Activated CD8-positive, alpha-beta T cell treated with anti-CD3 and anti-CD28 coated beads for 36 hours (primary cell): ENCODE results near the gene PITPNC1. TPM values are rescaled to one million over a fixed set of nuclear protein-coding genes. Genes with fewer than 3 reads are reported as not detected.

Experiments used
- ATAC-seq: fragments of 200-7000 bp; cut with Tn5 transposase; one replicate; pipeline ENCODE4 v1.10.0; 2021; ENCODE audit warnings: mild to moderate bottlenecking, moderate library complexity
- CTCF ChIA-PET: fragments of 350-600 bp; sonication (Branson Sonifier 250); formaldehyde crosslinking; loops from one replicate; lab custom pipeline; 2021; ENCODE audit warnings: antibody characterized with exemption; lab: Charles Lee
- POLR2A ChIA-PET: fragments of 350-600 bp; sonication (Branson Sonifier 250); formaldehyde crosslinking; loops from one replicate; lab custom pipeline; 2021; ENCODE audit warnings: antibody characterized with exemption; lab: Charles Lee
- DNase-seq: peaks from one replicate; pipeline ENCODE4 v3.0.0-alpha.2; 2020
- H3K27ac Mint-ChIP-seq: one replicate; pipeline ENCODE4 v1.8.0; 2021; ENCODE audit warnings: mild to moderate bottlenecking, mixed read lengths
- H3K27me3 Mint-ChIP-seq: one replicate; pipeline ENCODE4 v1.8.0; 2021; ENCODE audit warnings: mixed read lengths
- H3K36me3 Mint-ChIP-seq: one replicate; pipeline ENCODE4 v1.8.0; 2021; ENCODE audit warnings: low read depth, mixed read lengths
- H3K4me1 Mint-ChIP-seq: one replicate; pipeline ENCODE4 v1.8.0; 2021; ENCODE audit warnings: low read depth, mixed read lengths
- H3K4me3 Mint-ChIP-seq: one replicate; pipeline ENCODE4 v1.8.0; 2021; ENCODE audit warnings: mild to moderate bottlenecking, moderate library complexity, mixed read lengths
- H3K9me3 Mint-ChIP-seq: one replicate; pipeline ENCODE4 v1.8.0; 2021; ENCODE audit warnings: mixed read lengths
- intact Hi-C: fragments of 100-400 bp; cut with micrococcal nuclease; formaldehyde crosslinking; loops from one replicate; pipeline ENCODE4 v1.10.0; 2022
- total RNA-seq, 2 experiments: library from RNA; stranded (reverse); gene quantifications; one replicate each; pipeline ENCODE4 v1.2.3, GENCODE V29; 2021
- TF ChIP-seq, protein P1 (sequence below): fragments of 200-600 bp; IDR thresholded peaks from one replicate; pipeline ENCODE4 v1.8.0; 2022; ENCODE audit warnings: antibody characterized with exemption, mild to moderate bottlenecking

PITPNC1 gene
- total RNA-seq, 2 experiments from 2014 or later = 51.8 to 56.3 TPM

DNA sequence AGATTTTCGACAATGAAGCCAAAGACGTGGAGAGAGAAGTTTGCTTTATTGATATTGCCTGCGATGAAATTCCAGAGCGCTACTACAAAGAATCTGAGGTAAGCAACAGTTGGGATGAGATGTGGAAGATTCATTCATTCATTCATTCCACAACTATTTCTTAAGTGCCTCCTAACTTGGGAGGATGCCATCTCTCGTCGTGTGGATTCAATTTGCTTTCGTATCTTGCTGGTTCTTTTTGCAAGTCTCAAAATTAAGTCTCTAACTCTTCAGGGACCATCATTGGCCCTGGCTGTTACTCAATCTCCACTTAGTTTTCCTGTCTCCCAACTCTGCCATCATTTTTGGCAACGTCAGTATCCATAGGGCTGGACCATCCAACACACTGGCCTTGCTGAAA lies 255.1 kb downstream of the PITPNC1 start:
- Mint-ChIP-seq H3K27ac (no peak overlapping the region), H3K27me3 (no peaks in the 10 kb centered on the region), H3K4me3 (no peak overlapping the region), H3K4me1 (no peaks in the 10 kb centered on the region), H3K36me3 (peaks cover 17% of the 10 kb centered on the region), H3K9me3 (no peaks in the 10 kb centered on the region)
- DNase-seq (no peak), ATAC-seq (no peak)
- intact Hi-C loops = no loop called here
- CTCF ChIA-PET = no interaction called here
- POLR2A ChIA-PET = no interaction called here
- TF ChIP-seq, protein P1, sequence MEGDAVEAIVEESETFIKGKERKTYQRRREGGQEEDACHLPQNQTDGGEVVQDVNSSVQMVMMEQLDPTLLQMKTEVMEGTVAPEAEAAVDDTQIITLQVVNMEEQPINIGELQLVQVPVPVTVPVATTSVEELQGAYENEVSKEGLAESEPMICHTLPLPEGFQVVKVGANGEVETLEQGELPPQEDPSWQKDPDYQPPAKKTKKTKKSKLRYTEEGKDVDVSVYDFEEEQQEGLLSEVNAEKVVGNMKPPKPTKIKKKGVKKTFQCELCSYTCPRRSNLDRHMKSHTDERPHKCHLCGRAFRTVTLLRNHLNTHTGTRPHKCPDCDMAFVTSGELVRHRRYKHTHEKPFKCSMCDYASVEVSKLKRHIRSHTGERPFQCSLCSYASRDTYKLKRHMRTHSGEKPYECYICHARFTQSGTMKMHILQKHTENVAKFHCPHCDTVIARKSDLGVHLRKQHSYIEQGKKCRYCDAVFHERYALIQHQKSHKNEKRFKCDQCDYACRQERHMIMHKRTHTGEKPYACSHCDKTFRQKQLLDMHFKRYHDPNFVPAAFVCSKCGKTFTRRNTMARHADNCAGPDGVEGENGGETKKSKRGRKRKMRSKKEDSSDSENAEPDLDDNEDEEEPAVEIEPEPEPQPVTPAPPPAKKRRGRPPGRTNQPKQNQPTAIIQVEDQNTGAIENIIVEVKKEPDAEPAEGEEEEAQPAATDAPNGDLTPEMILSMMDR = no peak

DNA sequence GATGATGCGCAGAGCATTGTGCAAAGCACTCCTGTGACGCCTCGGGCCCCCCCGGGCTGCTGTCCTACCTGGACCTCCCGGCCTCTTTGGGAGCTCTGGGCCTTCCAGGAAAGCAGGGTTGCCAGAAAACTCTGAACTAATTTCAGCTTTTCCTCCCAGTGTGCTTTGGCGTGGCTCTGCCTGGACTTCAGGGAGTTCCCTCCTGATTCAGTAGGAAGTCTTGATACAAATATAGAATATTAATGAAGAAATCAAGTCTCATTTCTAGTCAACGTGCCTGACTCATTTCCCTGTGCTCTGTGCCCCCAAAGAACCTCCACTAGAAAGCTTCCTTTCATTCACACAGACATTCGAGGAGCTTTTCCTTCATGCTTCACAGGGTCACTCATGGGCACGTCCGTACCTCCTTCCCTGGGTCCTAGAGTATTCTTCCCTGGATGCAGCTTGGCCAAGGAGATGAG lies 256.7 kb downstream of the PITPNC1 start:
- Mint-ChIP-seq H3K27me3 (no peaks in the 10 kb centered on the region), H3K9me3 (no peaks in the 10 kb centered on the region), H3K27ac (no peak overlapping the region), H3K4me1 (no peaks in the 10 kb centered on the region), H3K36me3 (peaks cover 19% of the 10 kb centered on the region), H3K4me3 (no peak overlapping the region)
- CTCF ChIA-PET = no interaction called here
- intact Hi-C loops = no loop called here
- POLR2A ChIA-PET = no interaction called here
- no peak for DNase-seq
- no peak for ATAC-seq
- TF ChIP-seq, protein P1 = no peak

DNA sequence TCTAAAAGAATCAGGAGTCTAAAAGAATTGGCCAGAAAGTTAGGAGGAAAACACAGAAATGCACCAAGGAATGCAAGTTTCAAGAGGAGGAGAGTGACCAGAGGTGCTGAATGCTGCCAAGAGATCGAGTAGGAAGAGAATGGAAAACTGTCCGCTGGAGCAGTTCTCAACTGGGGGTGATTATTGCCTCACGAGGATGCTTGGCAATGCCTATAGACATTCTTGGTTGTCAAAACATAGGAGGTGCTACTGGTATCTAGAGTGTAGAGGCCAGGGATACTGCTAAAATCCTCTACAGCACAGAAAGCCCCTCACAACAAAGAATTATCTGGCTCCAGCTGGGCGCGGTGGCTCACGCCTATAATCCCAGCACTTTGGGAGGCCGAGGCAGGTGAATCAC lies 258.6 kb downstream of the PITPNC1 start:
- intact Hi-C loops = no loop called here
- Mint-ChIP-seq H3K27ac (peak overlapping the region; percentile 17), H3K36me3 (peaks cover 19% of the 10 kb centered on the region), H3K9me3 (no peaks in the 10 kb centered on the region), H3K27me3 (no peaks in the 10 kb centered on the region), H3K4me3 (no peak overlapping the region), H3K4me1 (no peaks in the 10 kb centered on the region)
- DNase-seq (no peak), ATAC-seq (no peak)
- ChIA-PET POLR2A (no interaction called here), CTCF (no interaction called here)
- TF ChIP-seq, protein P1 = no peak

DNA sequence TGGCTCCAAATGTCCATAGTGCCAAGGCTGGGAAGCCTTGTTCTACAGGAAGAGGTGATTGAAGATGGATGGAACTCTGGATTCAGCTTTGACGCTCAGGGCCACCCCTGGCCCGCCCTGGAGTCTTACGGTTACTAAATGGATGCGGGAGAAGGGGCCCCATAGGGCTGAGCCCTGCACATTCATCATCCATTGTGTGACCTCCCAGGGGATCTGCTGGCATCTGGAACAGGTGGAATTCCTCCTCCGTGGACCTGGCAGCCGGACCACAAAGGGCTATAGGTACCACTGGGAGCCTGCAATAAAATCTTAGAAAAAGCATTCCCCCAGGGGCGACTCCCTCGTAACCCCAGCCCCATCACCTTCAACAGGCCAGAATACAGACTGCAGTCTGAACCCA lies 259.2 kb downstream of the PITPNC1 start:
- DNase-seq = no peak
- intact Hi-C loops = no loop called here
- Mint-ChIP-seq H3K27ac (no peak overlapping the region), H3K9me3 (no peaks in the 10 kb centered on the region), H3K27me3 (no peaks in the 10 kb centered on the region), H3K4me1 (no peaks in the 10 kb centered on the region), H3K36me3 (peaks cover 19% of the 10 kb centered on the region), H3K4me3 (no peak overlapping the region)
- CTCF ChIA-PET = interaction anchor here (1.6 kb wide), 1 partner anchor 49 kb away, joined by 4 read pairs; no protein-coding TSS in a partner anchor
- TF ChIP-seq, protein P1 = no peak
- ATAC-seq = no peak
- POLR2A ChIA-PET = no interaction called here

DNA sequence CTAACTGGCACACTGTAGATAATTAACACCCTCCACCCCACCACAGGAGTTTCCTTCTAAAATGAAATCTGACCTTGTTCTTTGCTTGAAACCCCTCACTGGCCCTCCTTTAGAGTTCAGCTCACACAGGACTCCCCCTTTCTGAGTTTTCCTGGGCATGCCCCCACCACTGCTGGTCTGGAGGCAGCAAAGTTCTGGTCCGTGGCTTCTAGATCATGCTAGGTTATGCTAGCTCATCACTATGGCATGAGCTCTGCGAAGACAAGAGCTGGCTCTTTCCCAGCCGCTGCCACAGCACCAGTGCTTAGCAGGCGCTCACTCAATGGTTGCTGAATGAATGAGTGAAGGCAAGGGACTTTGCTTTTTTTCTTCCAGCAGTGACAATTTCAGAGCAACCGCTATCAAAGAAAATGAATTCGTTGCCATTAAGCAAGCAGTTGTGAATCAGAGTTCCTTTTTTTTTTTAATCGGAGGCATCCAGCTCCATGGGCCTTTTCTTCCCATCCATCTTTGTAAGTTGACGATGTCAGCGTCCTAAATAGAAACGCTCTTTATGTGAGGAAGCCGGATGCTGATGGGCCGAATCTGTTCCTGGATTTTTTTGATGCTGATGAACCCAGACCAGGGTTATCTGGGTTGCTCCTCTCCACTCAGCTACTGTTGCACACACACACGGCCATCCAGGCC lies 259.9 kb downstream of the PITPNC1 start:
- Mint-ChIP-seq H3K9me3 (no peaks in the 10 kb centered on the region), H3K27me3 (no peaks in the 10 kb centered on the region), H3K4me3 (no peak overlapping the region), H3K4me1 (peaks cover 2% of the 10 kb centered on the region), H3K36me3 (peaks cover 18% of the 10 kb centered on the region), H3K27ac (peak overlapping the region; percentile 25)
- intact Hi-C loops = no loop called here
- ChIA-PET CTCF (interaction anchor here (1.5 to 1.6 kb wide), 3 partner anchors 12 to 71 kb away, joined by 3 to 4 read pairs (median 3); no protein-coding TSS in a partner anchor), POLR2A (no interaction called here)
- TF ChIP-seq, protein P1 = no peak
- ATAC-seq (no peak), DNase-seq (no peak)
